ENCODE results near the gene NBAS. TPM values are rescaled to one million over a fixed set of nuclear protein-coding genes. Genes with fewer than 3 reads are reported as not detected.

The NBAS gene
- total and polyA plus RNA-seq, 9 of the 15 experiments (the other 6 are each of a cell fraction or from before 2014, with no cell fraction given) = 15.3 to 94.4 (median 69.9) TPM

- TF ChIP-seq DEAF1 (CRISPR knock-in tag; IDR thresholded peaks at IDR 0.05) = no peak
- TF ChIP-seq ZNF586 (CRISPR knock-in tag; conservative IDR thresholded peaks at IDR 0.05) = no peak
- TF ChIP-seq SUPT5H (IDR thresholded peaks at IDR 0.05) = no peak
- TF ChIP-seq XRCC5 (IDR thresholded peaks at IDR 0.05; ENCODE audit: low read depth, low read length) = no peak
- TF ChIP-seq CHD4 (IDR thresholded peaks at IDR 0.05; ENCODE audit: insufficient read depth, insufficient replicate concordance, low read depth, low read length, poor library complexity, severe bottlenecking) = no peak
- no peak for TF ChIP-seq ZNF699 (CRISPR knock-in tag; IDR thresholded peaks at IDR 0.05; ENCODE audit: insufficient replicate concordance)
- no peak for TF ChIP-seq CEBPZ (IDR thresholded peaks at IDR 0.05; ENCODE audit: borderline replicate concordance, low read depth, low read length)
- no peak for TF ChIP-seq KDM4B (IDR thresholded peaks at IDR 0.05; ENCODE audit: borderline replicate concordance in 2 of 2, low read depth in 1 of 2)
- no peak for TF ChIP-seq KHSRP (IDR thresholded peaks at IDR 0.05)
These were observed 382.2 kb downstream of the NBAS start (continued) for GRCh38 chr2:15178946-15179345.

Data from K562 (cell line).